GM12878 (cell line): ENCODE results near the gene ADAMTS3.

Experiments used
- CHD1 ChIP-seq: IDR thresholded peaks from 2 replicates; pipeline ENCODE4 v1.6.1; 2012; ENCODE audit warnings: low read depth, low read length, improper control_type of control experiment
- CTCF ChIP-seq, 3 experiments: IDR thresholded peaks in 2 of 3; conservative IDR thresholded peaks in 1 of 3; 2 replicates each; pipeline ENCODE4 v1.5.1; 2011; ENCODE audit warnings: low read depth in 3 of 3, low read length in 3 of 3, mild to moderate bottlenecking in 3 of 3, control low read depth in 2 of 3, moderate library complexity in 2 of 3, inconsistent platforms in 1 of 3, mixed read lengths in 1 of 3; ENCODE audit not compliant: control insufficient read depth in 2 of 3, insufficient read depth in 1 of 3; ENCODE audit errors: extremely low read depth in 1 of 3
- MXI1 ChIP-seq: fragments of 150-350 bp; IDR thresholded peaks from 2 replicates; pipeline ENCODE4 v1.6.1; 2011; ENCODE audit warnings: low read depth, mild to moderate bottlenecking, inconsistent platforms, low read length, improper control_type of control experiment
- POLR2A ChIP-seq: IDR thresholded peaks from 2 replicates; pipeline ENCODE4 v1.6.1; 2011; ENCODE audit warnings: low read depth, mild to moderate bottlenecking, low read length

- no peak for TF ChIP-seq MXI1
- no peak for TF ChIP-seq POLR2A
- TF ChIP-seq CHD1, result no peak
- TF ChIP-seq CTCF (IDR thresholded peaks at IDR 0.05 in 2 of 3, conservative IDR thresholded peaks at IDR 0.05 in 1 of 3; ENCODE audit: control insufficient read depth in 2 of 3, extremely low read depth in 1 of 3, insufficient read depth in 1 of 3, low read depth in 3 of 3, low read length in 3 of 3), result no peak
Measured at GRCh38 chr4:72484981-72485380, 84.0 kb downstream of the ADAMTS3 start.
